Prostate gland (tissue), 2 donors: ENCODE data around the gene RIC8B.

Source experiments
- POLR2AphosphoS5 ChIP-seq: sonication (generic); formaldehyde crosslinking; IDR thresholded peaks from one replicate; pipeline ENCODE4 v1.6.1; 2017; ENCODE audit warnings: antibody characterized with exemption
- TF ChIP-seq, protein P1 (sequence below), 4 experiments: fragments of 200-600 bp in 2 of 4; fragments of 450-650 bp in 2 of 4; sonication (generic) in 2 of 4; IDR thresholded peaks; 1 replicate in 3 of 4; 2 replicates in 1 of 4; pipeline ENCODE4 v1.5.1; 2016 to 2019; ENCODE audit warnings: antibody characterized with exemption in 4 of 4, mild to moderate bottlenecking in 2 of 4, moderate library complexity in 2 of 4

GRCh38 chr12:106739815-106740530, 34.5 kb upstream of the RIC8B start:
- TF ChIP-seq, protein P1, sequence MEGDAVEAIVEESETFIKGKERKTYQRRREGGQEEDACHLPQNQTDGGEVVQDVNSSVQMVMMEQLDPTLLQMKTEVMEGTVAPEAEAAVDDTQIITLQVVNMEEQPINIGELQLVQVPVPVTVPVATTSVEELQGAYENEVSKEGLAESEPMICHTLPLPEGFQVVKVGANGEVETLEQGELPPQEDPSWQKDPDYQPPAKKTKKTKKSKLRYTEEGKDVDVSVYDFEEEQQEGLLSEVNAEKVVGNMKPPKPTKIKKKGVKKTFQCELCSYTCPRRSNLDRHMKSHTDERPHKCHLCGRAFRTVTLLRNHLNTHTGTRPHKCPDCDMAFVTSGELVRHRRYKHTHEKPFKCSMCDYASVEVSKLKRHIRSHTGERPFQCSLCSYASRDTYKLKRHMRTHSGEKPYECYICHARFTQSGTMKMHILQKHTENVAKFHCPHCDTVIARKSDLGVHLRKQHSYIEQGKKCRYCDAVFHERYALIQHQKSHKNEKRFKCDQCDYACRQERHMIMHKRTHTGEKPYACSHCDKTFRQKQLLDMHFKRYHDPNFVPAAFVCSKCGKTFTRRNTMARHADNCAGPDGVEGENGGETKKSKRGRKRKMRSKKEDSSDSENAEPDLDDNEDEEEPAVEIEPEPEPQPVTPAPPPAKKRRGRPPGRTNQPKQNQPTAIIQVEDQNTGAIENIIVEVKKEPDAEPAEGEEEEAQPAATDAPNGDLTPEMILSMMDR (IDR thresholded peaks at IDR 0.05), result no peak
- TF ChIP-seq POLR2AphosphoS5, result no peak
